Midbrain (tissue), 1 donor: ENCODE measurements around the gene MPP3.

ENCODE experiments used
- DNase-seq: peaks from one replicate; lab custom pipeline; 2025; lab: John Stamatoyannopoulos, UW

The MPP3 gene

DNA sequence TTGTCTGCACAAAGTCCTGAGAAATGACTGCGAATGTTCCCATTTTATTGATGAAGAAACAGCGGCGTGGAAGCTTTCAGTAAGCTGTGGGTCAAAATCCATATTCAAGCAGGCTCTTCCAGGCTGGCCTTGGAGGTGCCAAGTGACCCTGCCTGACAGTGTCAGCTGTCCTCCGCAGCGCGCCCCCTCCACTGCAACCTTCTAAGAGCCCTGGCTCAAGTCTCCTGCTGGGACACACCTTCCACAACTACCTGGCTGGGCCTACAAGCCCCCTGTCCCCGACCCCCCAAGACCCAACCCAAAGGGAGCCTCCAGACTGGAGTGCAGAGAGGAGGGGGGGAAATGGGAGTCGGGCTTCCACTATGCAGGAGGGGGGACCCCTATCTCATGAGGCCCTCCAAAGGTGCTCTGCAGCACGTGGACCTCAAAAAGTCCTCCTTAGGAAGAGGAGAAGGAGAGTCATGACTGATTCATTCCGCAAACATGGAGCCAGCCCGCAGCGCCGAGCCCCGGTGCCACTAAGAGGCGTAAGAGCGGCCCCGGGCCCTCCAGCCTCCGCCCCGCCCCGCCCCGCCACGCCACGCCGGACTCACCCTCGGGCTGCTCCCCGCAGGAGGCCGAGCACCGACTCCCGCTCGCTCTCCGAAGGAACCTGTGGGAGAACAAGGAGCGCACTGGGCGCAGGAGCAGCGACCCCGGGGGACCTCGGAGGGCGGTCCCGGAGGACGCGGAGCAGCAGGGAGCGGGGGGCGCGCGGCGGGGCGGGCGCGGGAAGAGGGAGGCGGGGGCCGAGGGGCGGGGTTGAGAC lies 574 bp downstream of the MPP3 start:
- no peak for DNase-seq

DNA sequence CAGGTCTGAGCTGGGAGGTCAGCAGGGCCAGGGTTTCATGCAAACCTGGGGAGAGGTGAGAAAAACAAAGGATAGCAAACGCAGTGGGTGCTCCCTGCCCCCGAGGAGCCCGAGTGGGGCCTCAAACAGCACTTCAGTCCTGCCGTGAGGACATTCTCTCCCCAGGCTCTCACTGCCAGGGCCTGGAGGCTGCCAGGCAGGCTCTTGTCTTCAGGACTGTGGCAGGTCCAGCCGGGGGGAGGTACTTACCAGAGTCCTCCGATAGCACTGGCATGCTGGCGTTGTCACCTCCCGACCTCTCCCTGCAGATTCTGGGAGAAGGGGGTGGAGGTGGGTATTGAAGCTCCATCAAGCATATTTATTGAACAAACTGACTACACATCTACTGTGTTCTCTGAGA lies 1.3 kb downstream of the MPP3 start:
- DNase-seq: no peak

DNA sequence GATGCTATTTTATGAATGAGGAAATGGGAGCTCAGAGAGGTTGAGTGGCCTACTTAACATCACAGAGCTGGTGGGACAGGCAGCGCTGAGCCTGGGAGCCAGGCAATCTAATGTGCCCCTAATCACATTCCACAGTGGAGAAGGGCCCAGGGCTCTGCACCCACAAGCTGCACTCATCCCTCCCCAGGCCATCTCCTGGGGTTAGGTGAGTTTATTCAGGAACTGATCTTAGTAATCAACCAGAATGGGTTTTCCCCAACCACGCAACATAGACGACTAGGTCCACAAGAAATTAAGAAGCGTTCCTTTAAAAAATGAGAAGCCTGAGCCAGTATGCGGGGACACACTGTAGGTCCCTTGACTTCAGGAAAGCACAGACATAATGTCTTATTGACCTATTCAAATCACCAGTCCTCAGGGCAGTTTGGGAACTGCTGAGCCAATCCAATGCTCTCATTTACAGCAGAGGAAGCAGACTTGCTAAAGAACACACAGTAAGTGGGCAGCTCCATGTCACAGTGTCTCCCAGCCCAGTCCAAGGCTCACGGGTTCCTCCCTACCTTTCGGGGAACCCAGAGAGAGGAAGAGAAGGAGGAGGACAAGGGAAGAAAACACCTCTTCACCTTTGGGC lies 2.3 kb downstream of the MPP3 start:
- DNase-seq: no peak

DNA sequence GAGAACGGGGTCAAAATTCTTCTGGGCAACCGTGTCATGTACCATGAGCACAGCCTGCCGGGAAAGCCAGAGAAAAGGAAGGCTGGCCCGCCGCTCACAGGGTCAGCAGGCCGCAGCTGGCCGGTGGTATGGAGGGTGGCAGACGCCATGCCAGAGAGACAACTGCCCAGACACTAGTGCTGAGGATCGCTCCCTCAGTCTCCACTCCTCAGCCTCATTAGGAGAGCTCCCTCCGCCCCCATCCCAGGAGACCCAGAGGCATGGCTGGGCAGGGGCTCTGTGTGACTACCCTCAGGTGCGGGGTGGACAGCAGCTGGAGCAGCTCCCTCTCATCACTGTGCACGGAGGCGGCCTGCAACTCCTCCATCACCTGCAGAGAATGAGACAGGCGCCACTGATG lies 3.2 kb downstream of the MPP3 start:
- no peak for DNase-seq

DNA sequence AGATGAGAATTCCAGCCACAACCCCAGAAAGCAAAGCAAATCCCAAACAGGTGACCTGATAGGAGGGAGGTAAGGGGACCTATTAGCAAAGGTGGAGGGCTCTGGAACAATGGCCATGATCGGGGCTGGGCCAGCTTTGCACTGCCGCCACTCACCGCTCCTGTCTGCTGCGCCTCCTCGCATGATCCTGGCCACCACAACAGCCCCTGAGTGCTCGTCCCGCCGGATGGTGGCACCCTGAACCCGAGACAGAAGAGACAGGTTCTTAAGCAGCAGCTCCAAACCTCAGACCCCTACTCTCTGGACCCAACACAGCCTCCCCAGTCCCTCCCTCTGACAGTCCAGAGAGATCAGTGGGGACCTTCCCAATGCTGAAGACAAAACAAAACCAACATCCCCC lies 5.3 kb downstream of the MPP3 start:
- DNase-seq: no peak

DNA sequence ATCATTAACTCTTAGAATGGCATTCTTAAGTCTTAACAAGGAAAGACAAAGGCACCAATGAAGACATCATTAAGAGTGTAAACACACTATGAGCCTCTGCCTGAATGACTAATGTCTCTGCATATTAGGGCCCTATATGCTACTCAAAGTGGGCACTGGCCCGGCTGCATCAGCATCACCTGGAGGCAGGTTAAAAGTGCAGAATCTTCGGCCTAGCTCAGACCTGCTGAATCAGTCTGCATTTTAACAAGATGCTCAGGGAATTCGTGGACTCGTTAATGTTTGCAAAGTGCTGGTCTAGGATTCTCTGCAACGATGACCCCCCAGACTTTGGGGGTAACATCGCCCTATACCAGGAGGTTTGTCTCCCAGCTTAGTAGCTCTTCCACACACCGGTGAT lies 6.7 kb downstream of the MPP3 start:
- no peak for DNase-seq

DNA sequence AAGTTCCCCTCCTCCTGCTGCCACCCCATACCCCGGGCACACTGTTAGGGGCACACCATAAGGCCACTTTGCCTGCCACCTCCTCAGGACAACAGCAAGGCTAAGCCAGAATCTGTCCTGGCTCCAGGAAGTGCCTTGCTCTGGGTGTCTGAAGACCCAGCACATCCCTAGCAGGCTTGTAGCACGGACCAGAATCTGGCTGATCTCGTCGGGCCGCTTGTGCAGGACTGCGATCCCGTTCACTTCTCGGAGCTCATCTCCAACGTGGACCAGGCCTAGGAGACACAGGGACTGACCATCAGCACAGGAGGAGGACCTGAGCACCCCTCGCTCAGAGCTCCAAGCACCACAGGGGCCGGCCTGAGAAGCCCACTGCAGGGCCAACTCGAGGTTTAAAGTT lies 7.4 kb downstream of the MPP3 start:
- DNase-seq: no peak

DNA sequence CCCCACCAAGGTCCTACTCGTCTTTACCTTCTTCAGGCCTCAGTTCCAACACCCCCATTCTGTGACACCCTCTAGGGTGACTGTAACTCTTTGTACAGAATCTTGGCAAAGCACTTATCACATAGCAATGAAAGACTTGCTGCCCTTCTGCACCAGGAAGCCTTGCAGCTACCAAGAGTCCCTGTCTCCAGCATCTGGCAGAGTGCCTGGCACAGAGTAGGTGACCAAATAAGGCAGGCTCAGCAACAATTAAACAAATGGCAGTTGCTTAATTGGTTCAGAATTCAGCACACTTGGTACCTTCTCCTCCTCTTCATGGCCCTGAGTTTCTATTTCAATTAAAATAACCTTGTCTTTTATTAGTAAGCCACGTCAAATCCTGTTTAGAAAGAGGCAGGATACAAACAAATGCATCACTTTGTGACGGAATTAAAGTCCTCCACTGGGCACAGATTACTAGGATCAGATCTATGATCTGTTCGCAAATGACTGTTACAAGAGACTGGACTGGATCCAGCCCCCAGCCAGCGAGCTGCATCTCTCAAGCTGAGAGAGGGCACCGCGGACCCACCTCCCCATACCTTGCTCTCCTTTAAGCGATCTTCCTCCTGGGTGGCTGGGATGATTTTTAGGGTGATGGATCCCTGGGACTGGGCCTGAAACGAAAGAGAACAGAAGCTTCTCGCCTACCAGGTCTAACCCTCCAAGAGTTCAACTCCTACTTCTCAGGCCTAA lies 9.4 kb downstream of the MPP3 start:
- no peak for DNase-seq

DNA sequence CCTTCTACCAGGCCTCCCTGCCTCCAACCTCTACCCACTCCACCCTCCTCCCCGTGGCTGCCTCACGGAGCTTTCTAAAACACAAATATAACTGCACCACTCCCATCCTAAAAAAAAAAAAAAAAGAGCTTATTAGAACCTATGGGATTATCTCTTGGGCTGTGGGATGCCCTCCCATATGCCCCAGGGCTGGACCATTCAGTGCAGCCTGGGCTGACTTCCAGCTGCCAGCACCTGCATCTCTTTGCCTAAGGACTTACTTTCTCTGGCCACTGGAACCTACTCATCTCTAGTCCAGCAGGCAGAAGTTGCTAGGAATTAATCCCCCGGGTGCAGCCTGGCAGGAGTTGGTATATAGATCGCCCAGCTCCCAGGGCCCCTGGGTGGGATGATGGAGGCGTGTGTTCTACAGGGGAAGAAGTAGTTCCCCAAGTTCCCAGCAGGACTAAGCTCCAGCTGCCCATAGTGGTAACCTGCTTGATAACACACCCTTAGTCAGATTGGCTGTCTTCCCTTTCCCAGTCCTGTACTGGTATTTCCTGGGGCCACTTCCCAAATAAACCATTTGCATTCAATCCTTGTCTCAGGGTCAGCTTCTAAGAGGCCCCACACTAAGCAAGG lies 10.3 kb downstream of the MPP3 start:
- no peak for DNase-seq

DNA sequence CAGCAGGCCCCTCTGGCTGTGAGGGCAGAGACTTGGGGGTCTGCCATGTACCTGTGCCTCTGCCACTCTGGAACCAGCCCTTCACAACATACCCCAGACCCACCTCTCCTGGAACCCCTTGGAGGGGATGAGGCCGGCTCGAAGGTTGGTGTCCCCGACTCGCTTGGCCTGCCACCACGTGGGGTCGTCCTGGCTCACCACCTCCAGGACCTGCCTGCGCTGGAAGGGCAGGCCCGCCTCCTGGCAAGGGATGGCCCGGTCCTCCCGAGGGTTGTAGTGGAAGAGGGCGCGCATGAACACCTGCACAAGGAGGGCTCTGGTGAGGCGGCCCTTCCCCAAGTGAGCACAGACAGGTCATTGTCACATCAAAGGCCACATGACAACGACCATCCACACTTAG lies 12.2 kb downstream of the MPP3 start:
- DNase-seq: no peak

DNA sequence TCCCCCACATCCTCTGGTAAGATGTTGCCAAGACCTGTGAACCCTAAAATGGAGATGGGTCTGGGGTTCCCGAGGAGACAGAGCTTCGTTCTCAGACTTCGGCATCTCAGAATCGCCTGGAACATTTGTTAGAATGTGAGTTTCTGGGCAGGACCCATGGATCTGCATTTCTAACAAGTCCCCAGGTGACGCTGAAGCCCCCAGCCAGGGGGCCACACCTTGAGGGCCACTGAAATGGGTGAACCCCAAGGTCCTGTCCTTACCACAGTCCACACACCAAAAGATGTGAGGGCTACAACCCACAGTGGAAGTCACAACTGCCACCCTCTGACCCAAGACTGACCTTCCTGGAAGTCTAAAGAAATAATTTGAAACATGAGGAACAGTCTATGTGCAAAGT lies 14.0 kb downstream of the MPP3 start:
- no peak for DNase-seq

DNA sequence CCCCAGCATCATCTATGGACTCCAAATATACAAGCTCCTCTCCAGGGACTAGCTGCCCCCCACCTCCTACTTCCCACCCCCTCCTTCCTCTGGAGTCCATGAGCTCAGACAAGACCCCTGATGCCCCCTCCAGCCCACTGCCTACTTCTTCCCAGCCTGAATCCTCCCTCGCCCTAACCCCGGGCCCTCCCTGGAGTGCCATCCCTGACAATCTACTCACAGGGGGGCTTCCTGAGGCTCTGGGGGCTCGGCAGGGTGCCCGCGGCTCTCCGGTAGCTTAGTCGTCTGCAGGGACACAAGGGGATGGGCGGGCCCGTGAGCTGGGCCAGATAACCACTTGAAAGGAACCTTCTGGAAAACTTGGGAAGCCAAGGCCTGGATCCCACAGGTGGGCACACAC lies 15.1 kb downstream of the MPP3 start:
- DNase-seq: no peak

DNA sequence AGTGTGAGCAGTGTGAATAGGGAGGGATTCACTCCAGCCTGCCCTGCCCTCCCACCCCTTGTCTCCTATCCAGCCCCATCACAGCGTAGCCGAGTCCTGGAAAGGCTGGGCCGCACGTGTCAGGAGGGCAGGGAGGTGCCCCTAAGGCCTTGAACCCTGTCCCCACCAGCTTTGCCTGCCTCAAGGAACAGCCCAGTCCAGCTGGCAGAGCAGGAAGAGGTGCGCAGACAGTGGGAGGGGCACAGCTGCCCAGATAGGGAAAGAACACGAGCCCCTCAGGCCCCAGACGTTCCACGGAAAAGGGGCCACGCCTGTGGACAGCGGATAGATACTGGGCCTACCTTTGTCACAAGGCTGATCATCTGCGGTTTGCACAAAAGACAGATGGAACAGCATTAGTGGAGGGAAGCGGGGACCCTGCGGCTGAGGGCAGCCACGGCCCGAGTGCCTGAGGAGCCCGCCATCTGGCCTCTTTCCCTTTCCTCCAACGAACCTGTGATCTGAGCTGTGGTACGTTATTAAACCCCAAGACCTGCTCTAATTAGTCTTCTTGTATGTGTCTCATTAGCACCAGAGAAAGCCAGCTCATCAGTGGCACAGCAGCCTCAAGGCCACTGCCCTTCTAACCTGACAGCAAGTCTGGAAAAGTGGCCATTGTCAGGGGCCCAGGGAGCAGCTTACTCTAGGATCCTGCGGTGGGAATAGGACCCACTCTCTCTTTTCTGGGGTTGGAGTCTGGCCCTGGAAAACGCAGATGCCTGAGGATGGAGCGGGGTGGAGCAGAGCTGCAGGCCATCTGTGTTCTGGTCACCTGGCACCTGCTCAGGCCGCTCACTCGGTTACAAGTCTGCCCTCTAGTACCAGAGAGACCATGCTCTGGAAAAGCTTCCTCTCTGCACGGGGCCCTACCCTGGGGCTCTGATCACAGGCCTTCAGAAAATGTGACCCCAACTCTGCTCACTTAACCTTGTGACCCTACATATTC lies 16.3 kb downstream of the MPP3 start:
- no peak for DNase-seq

DNA sequence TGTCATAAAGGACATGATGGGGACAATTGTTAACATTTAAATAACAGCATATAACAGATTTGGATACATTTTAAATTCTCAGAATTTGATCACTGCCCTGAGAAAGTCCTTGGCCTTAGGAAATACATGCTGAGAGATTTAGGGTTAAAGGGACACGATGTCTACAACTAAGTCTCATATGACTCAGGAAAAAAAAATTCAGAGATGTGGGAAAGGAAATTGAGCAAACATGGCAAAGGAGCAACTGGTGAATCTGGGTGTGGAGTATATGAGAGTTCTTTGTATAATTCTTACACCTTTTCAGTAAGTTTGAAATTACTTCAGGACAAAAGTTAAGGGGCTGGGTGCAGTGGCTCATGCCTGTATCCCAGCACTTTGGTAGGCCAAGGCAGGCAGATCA lies 18.2 kb downstream of the MPP3 start:
- no peak for DNase-seq

DNA sequence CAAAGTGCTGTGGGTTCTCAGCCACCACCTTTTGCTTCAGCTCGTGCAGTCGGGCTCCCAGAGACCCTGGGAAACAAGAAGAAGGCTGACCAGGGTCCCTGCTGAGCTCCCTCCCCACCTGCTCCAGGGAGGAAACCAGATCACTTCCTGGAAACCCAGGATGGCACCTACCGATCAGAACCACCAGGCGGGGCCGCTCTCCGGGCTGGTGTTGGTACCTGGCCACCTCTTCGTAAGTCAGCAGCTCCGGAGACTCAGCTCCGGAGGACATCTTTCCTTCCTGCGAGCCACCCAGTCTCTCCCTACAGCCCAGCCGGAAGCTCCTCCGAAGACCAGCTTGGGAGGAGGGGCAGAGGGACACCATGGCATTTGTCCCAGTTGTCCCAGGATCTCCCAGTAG lies 18.9 kb downstream of the MPP3 start:
- DNase-seq: no peak

DNA sequence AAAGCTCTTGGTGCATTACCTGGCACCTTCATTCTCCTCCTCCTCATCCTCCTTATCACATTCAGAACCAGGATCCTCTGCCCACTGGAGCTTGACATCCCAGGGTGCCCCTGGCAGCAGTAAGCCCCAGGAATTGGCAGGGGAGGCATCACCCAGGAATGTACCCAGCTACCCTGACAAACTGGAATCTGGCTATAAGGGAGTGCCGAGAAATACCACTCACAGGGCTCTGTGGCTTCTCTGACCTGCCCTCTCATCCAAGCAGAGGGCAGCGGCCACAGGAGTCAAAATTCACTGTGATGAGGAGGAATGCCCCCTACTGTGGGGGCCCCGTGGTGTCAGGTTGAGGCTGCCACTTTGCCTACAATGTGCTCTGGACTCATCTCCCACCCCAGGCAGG lies 19.6 kb downstream of the MPP3 start:
- no peak for DNase-seq

DNA sequence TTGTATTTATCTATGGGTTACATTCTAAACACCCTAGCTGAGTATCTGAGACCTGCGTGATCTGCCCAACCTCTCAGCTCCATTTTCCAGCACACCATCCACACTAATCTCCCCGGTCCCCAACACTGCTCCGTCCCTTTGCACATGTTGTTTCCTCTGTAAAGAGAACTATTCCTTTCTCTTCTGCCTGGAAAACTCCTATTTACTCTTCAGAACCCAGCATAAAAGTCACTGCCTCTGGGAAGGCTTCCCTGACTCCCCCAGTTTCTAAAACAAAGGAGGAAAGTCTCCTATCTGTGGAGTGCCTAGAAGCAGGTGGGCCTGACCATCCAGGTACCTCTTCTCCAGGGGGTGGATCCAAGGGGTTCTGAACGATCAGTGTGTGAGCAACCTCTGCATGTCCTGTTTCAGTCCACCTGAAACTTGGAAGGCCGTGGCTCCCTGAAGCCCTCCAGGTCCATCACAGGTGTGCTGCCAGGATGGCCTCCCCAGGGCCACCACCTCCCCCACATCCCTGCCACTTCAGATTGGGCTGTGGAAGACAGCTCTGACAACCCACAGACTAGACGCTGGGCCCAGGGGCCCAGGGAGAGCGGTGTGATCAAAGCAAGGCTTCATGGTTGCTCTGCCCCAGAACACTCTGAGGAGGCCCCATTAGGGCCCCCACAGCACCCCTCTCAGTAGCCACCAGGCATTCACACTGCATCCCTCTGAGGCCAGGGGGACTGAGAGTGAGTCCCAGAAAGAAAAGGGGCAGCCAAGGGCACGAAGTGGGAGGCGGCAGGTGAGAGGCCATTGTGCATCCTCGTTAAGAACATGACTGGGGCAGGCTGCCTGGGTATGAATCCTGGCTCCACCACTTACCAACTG lies 20.3 kb downstream of the MPP3 start:
- no peak for DNase-seq

DNA sequence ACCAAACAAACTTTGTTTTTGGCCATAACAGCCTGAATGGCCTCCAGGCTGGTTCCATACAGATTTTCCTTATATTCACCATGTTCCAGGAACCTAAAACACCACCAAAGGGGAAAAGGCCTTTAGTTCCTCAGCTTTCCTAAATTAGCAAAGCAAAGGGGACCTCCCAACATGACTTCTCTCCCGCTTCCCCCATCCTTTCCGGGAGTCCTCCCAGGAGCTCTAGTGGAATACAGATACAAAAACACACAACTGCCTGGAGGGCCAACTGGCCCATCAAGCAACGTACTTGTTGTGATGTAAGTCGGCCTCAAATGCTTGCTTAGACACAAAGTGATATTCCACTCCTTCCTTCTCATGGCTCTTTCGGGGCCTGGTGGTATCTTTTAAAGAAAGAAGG lies 22.1 kb downstream of the MPP3 start:
- no peak for DNase-seq

DNA sequence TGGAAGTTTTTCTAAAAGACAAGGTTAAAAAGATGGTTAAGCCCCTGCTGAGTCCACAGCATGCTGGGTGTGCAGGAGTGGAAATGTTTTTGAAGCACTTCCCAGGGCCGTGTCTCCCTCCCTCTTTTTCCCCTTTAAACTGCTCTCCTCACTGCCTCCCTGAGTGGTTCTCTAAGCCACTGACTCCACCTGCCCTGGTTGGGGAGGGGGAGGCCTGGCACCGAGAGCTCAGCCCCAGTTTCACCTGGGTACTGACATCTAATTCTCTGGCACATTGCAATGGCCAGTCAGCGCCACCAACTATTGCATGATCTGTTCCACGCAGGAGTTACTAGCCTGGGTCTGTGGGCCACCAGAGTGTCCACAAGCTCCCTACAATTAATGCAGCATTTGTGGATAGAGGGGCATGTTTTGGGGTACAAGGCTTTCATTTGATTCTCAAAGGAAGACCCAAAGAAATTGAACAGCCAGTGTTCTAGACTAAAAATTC lies 22.7 kb downstream of the MPP3 start:
- DNase-seq: no peak

DNA sequence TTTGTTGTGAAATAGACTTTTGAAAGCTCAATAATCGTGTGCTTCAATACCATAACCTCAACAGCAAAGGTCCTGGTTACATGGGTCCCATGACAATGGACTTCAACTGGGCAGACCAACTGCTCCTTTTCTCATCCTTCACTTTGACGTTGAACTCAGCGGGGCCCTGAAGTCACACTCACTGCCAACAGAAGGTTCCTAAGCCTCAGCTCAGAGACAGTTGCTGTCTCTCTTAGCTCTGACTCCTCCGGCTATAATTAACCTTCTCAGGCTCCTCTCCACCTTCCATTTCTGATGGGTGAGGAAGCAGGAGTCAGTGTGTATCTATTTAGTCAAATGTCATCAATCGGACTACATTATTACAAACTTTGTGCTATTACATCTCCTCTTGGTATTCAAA lies 23.8 kb downstream of the MPP3 start:
- no peak for DNase-seq
